CD14-positive monocyte (primary cell): Measurements from ENCODE around the gene USE1. TPM values are rescaled to one million over a fixed set of nuclear protein-coding genes. Genes with fewer than 3 reads are reported as not detected.

Experiments used
- DNase-seq, 3 donors: peaks; one replicate each; pipeline ENCODE4 v3.0.0-alpha.2; 2011 to 2022
- H2AFZ ChIP-seq: 2 replicates; pipeline ENCODE4 v1.6.0; 2012; ENCODE audit warnings: mild to moderate bottlenecking, low read depth, low read length, inconsistent platforms; ENCODE audit not compliant: insufficient read depth, poor library complexity, severe bottlenecking
- H3K27ac ChIP-seq, 2 donors: 1 replicate in 1 of 2; 2 replicates in 1 of 2; pipeline ENCODE4 v1.5.1; 2012 to 2013; ENCODE audit warnings: low read length in 2 of 2, control low read depth in 1 of 2, inconsistent platforms in 1 of 2, low read depth in 1 of 2, mild to moderate bottlenecking in 1 of 2
- H3K27me3 ChIP-seq, 2 donors: one replicate each; pipeline versions ENCODE4 v1.6.0 to v1.6.1; 2011 to 2013; ENCODE audit warnings: low read length in 2 of 2; ENCODE audit not compliant: control insufficient read depth in 2 of 2, insufficient read depth in 2 of 2
- H3K36me3 ChIP-seq, 2 donors: replicated peaks in 1 of 2; 1 replicate in 1 of 2; 2 replicates in 1 of 2; pipeline versions ENCODE4 v1.5.1 to v1.6.1; 2012 to 2013; ENCODE audit warnings: low read length in 2 of 2, control low read depth in 1 of 2, inconsistent platforms in 1 of 2, mild to moderate bottlenecking in 1 of 2; ENCODE audit not compliant: insufficient read depth in 2 of 2, control insufficient read depth in 1 of 2
- H3K4me1 ChIP-seq, 2 donors: 1 replicate in 1 of 2; 2 replicates in 1 of 2; pipeline versions ENCODE4 v1.5.1 to v1.6.1; 2012 to 2013; ENCODE audit warnings: low read length in 2 of 2, control low read depth in 1 of 2, inconsistent platforms in 1 of 2, mild to moderate bottlenecking in 1 of 2, moderate library complexity in 1 of 2; ENCODE audit not compliant: insufficient read depth in 2 of 2, control insufficient read depth in 1 of 2
- H3K4me2 ChIP-seq: replicated peaks from 2 replicates; pipeline ENCODE3; 2012; ENCODE audit warnings: low read length, moderate library complexity, mild to moderate bottlenecking; ENCODE audit not compliant: poor library complexity, severe bottlenecking; ENCODE audit errors: extremely low read depth
- H3K4me3 ChIP-seq, 3 experiments: fragments of 200-600 bp in 1 of 3; sonication (generic) in 1 of 3; replicated peaks in 1 of 3; 1 replicate in 2 of 3; 2 replicates in 1 of 3; pipeline ENCODE4 v1.5.1; 2011 to 2013; ENCODE audit warnings: low read length in 3 of 3, mild to moderate bottlenecking in 3 of 3, control low read depth in 2 of 3, low read depth in 2 of 3, inconsistent platforms in 1 of 3, moderate library complexity in 1 of 3
- H3K79me2 ChIP-seq: 2 replicates; pipeline ENCODE4 v1.6.0; 2012; ENCODE audit warnings: mild to moderate bottlenecking, control low read depth, inconsistent platforms, low read length, moderate library complexity; ENCODE audit not compliant: insufficient read depth
- H3K9ac ChIP-seq: 2 replicates; pipeline ENCODE4 v1.6.0; 2017; ENCODE audit warnings: low read length, mild to moderate bottlenecking; ENCODE audit not compliant: insufficient read depth, poor library complexity, severe bottlenecking
- H3K9me3 ChIP-seq, 2 donors: replicated peaks in 1 of 2; 1 replicate in 1 of 2; 2 replicates in 1 of 2; pipeline versions ENCODE4 v1.5.1 to v1.6.1; 2012 to 2013; ENCODE audit warnings: low read length in 2 of 2, control low read depth in 1 of 2; ENCODE audit not compliant: control insufficient read depth in 1 of 2, insufficient read depth in 1 of 2
- H4K20me1 ChIP-seq: 2 replicates; pipeline ENCODE4 v1.6.0; 2012; ENCODE audit warnings: mild to moderate bottlenecking, low read length, control low read depth, moderate library complexity; ENCODE audit not compliant: insufficient read depth
- H3K27ac Mint-ChIP-seq, 7 donors: one replicate each; pipeline ENCODE4 v1.8.0; 2020; ENCODE audit warnings: mild to moderate bottlenecking in 7 of 7, mixed read lengths in 7 of 7, moderate library complexity in 6 of 7, inconsistent platforms in 2 of 7
- H3K27me3 Mint-ChIP-seq, 3 donors: one replicate each; pipeline ENCODE4 v1.8.0; 2021 to 2022; ENCODE audit warnings: low read depth in 3 of 3, mild to moderate bottlenecking in 3 of 3, mixed read lengths in 3 of 3, moderate library complexity in 3 of 3, inconsistent platforms in 1 of 3
- H3K36me3 Mint-ChIP-seq, 2 donors: one replicate each; pipeline ENCODE4 v1.8.0; 2020; ENCODE audit warnings: mixed read lengths in 2 of 2, inconsistent platforms in 1 of 2, mild to moderate bottlenecking in 1 of 2
- H3K4me1 Mint-ChIP-seq: one replicate; pipeline ENCODE4 v1.8.0; 2020; ENCODE audit warnings: mild to moderate bottlenecking, mixed read lengths
- H3K4me3 Mint-ChIP-seq, 2 donors: one replicate each; pipeline ENCODE4 v1.8.0; 2020; ENCODE audit warnings: mild to moderate bottlenecking in 2 of 2, mixed read lengths in 2 of 2, moderate library complexity in 1 of 2
- H3K9me3 Mint-ChIP-seq, 7 donors: one replicate each; pipeline ENCODE4 v1.8.0; 2020 to 2022; ENCODE audit warnings: mixed read lengths in 7 of 7, mild to moderate bottlenecking in 6 of 7, moderate library complexity in 6 of 7, inconsistent platforms in 2 of 7
- CTCF ChIP-seq: fragments of 200-600 bp; IDR thresholded peaks from one replicate; pipeline ENCODE4 v1.8.0; 2022; ENCODE audit warnings: antibody characterized with exemption, mild to moderate bottlenecking
- WGBS: methylation state at CpG from one replicate; pipeline ENCODE4 v1.1.5; 2013; ENCODE audit warnings: missing lambda C conversion rate; ENCODE audit not compliant: insufficient coverage; 5-methylcytosine and 5-hydroxymethylcytosine counted together
- intact Hi-C, 2 donors: fragments of 100-400 bp; cut with micrococcal nuclease; formaldehyde crosslinking; loops; one replicate each; pipeline versions ENCODE4 v1.15.0 to v1.15.1; 2023
- polyA plus RNA-seq, 3 donors: library from polyadenylated mRNA; depleted of rRNA in 1 of 3; unstranded in 2 of 3; stranded (reverse) in 1 of 3; fragments of 300-500 nt in 2 of 3; fragments of >200 nt in 1 of 3; fragmentation: Illumina TruSeq in 2 of 3; gene quantifications; 1 replicate in 2 of 3; 2 replicates in 1 of 3; pipeline ENCODE4 v1.2.3, GENCODE V29; 2012 to 2021

USE1 gene
- polyA plus RNA-seq, 3 donors, result 26.5 to 39.8 (median 29.7) TPM

- H3K9ac ChIP-seq, result no peak overlapping the region
These were observed 25.1 kb downstream of the USE1 start for GRCh38 chr19:17240062-17240752.

GRCh38 chr19:17240826-17241399, 25.8 kb downstream of the USE1 start:
- H3K27me3 ChIP-seq, result peaks cover 0 to 7% of the 10 kb centered on the region in 2 donors
- intact Hi-C loops, result no loop called here
- peaks cover 0 to 6% of the 10 kb centered on the region in 2 donors for H3K36me3 ChIP-seq
- no peak overlapping the region for H3K9ac ChIP-seq
- DNase-seq, result no peak
- peaks cover 19% of the 10 kb centered on the region for H3K4me1 Mint-ChIP-seq
- no peak for TF ChIP-seq CTCF
- H3K4me3 ChIP-seq, result no peak overlapping the region
- H3K27ac ChIP-seq, result no peak overlapping the region
- peaks cover 31% of the 10 kb centered on the region for H4K20me1 ChIP-seq
- H3K9me3 ChIP-seq, result no peaks in the 10 kb centered on the region
- H3K4me2 ChIP-seq, result no peak overlapping the region
- WGBS, result 97% methylated on average over 3 of the region's 6 CpGs
- no peak overlapping the region for H3K27ac Mint-ChIP-seq
- peak overlapping the region in 1 of 2 donors; percentile 28 for H3K4me3 Mint-ChIP-seq
- H3K27me3 Mint-ChIP-seq, result peaks cover 7 to 14% (median 13%) of the 10 kb centered on the region in 3 donors
- peaks cover 14 to 26% of the 10 kb centered on the region in 2 donors for H3K4me1 ChIP-seq
- no peak overlapping the region for H2AFZ ChIP-seq
- peaks cover 8 to 14% of the 10 kb centered on the region in 2 donors for H3K36me3 Mint-ChIP-seq
- H3K79me2 ChIP-seq, result peaks cover 6% of the 10 kb centered on the region
- H3K9me3 Mint-ChIP-seq, result peaks cover 0 to 6% (median 3%) of the 10 kb centered on the region in 7 donors

More at GRCh38 chr19:17240062-17240752, 25.1 kb downstream of the USE1 start:
- peaks cover 7 to 14% (median 13%) of the 10 kb centered on the region in 3 donors for H3K27me3 Mint-ChIP-seq
- peaks cover 8 to 14% of the 10 kb centered on the region in 2 donors for H3K36me3 Mint-ChIP-seq
- no peak for TF ChIP-seq CTCF
- Histone ChIP-seq H3K4me3 (no peak overlapping the region), H4K20me1 (peaks cover 31% of the 10 kb centered on the region), H2AFZ (no peak overlapping the region), H3K27ac (no peak overlapping the region), H3K79me2 (peaks cover 6% of the 10 kb centered on the region), H3K4me2 (no peak overlapping the region), H3K4me1 (peaks cover 16 to 33% of the 10 kb centered on the region in 2 donors), H3K36me3 (peaks cover 0 to 6% of the 10 kb centered on the region in 2 donors), H3K9me3 (no peaks in the 10 kb centered on the region), H3K27me3 (peaks cover 0 to 7% of the 10 kb centered on the region in 2 donors)
- H3K4me1 Mint-ChIP-seq, result peaks cover 19% of the 10 kb centered on the region
- no peak overlapping the region for H3K27ac Mint-ChIP-seq
- intact Hi-C loops, result no loop called here
- peaks cover 0 to 6% (median 3%) of the 10 kb centered on the region in 7 donors for H3K9me3 Mint-ChIP-seq
- no peak overlapping the region for H3K4me3 Mint-ChIP-seq
- no peak for DNase-seq
- WGBS, result 87% methylated on average over 13 of the region's 24 CpGs
